H1 (cell line): ENCODE results near the gene SLC23A3.

ENCODE experiments used
- CTCF ChIP-seq, 3 experiments: IDR thresholded peaks; 1 replicate in 2 of 3; 2 replicates in 1 of 3; pipeline versions ENCODE4 v1.5.1 to v1.6.1; 2011; ENCODE audit warnings: low read length in 3 of 3, mild to moderate bottlenecking in 3 of 3, inconsistent platforms in 2 of 3, low read depth in 1 of 3, moderate library complexity in 1 of 3; ENCODE audit not compliant: insufficient read depth in 1 of 3; ENCODE audit errors: control extremely low read depth in 1 of 3
- EGR1 ChIP-seq: IDR thresholded peaks from 2 replicates; pipeline ENCODE4 v1.6.1; 2011; ENCODE audit warnings: low read depth, low read length, borderline replicate concordance
- JUN ChIP-seq: IDR thresholded peaks from 2 replicates; pipeline ENCODE4 v1.6.1; 2011; ENCODE audit warnings: low read depth, mild to moderate bottlenecking, improper control_type of control experiment, low read length
- JUND ChIP-seq: IDR thresholded peaks from 2 replicates; pipeline ENCODE4 v1.6.1; 2011; ENCODE audit warnings: mild to moderate bottlenecking, improper control_type of control experiment, low read length
- POLR2A ChIP-seq, 2 experiments: IDR thresholded peaks; 1 replicate in 1 of 2; 2 replicates in 1 of 2; pipeline ENCODE4 v1.6.1; 2011; ENCODE audit warnings: low read depth in 2 of 2, low read length in 2 of 2, mild to moderate bottlenecking in 2 of 2; ENCODE audit errors: control extremely low read depth in 1 of 2
- RNF2 ChIP-seq: fragments of 200-900, 300-1000 bp; sonication (generic); IDR thresholded peaks from 2 replicates; pipeline ENCODE4 v1.7.1; 2016; ENCODE audit warnings: borderline replicate concordance, low read depth, mild to moderate bottlenecking, antibody characterized with exemption, low read length; ENCODE audit not compliant: poor library complexity, severe bottlenecking; ENCODE audit errors: missing control alignments

- TF ChIP-seq RNF2 (no peak), EGR1 (no peak), JUND (no peak), POLR2A (IDR thresholded peaks at IDR 0.05; ENCODE audit: control extremely low read depth in 1 of 2, low read depth in 2 of 2, low read length in 2 of 2) (no peak), CTCF (IDR thresholded peaks at IDR 0.05; ENCODE audit: control extremely low read depth in 1 of 3, insufficient read depth in 1 of 3, low read depth in 1 of 3, low read length in 3 of 3) (no peak), JUN (no peak)
Measured at GRCh38 chr2:219175928-219176817, 6.3 kb upstream of the SLC23A3 start.
